WTC11 (cell line): Measurements from ENCODE around the gene ATP13A2. TPM values are rescaled to one million over a fixed set of nuclear protein-coding genes. Genes with fewer than 3 reads are reported as not detected.
"Not testable (repeated sequence)": the region's sequence is repeated elsewhere in the genome, so short reads cannot be mapped to it uniquely, and the experiment has no call there.

Source experiments
- ATAC-seq: fragments of 200-7000 bp; cut with Tn5 transposase; 2 replicates; pipeline ENCODE4 v1.10.0; 2021; ENCODE audit warnings: mild to moderate bottlenecking, moderate library complexity
- CTCF ChIA-PET: fragments of 300-600 bp; sonication (Branson Sonifier 250); formaldehyde crosslinking; loops from one replicate; lab custom pipeline; 2021; ENCODE audit warnings: antibody characterized with exemption; lab: Charles Lee
- POLR2A ChIA-PET: fragments of 350-600 bp; sonication (Branson Sonifier 250); formaldehyde crosslinking; loops from one replicate; lab custom pipeline; 2021; ENCODE audit warnings: antibody characterized with exemption; lab: Charles Lee
- DNase-seq: peaks from one replicate; pipeline ENCODE4 v3.0.0; 2021; ENCODE audit warnings: low spot score
- H3K27ac Mint-ChIP-seq: 2 replicates; pipeline ENCODE4 v1.8.0; 2021; ENCODE audit warnings: mixed read lengths
- H3K27me3 Mint-ChIP-seq: 2 replicates; pipeline ENCODE4 v1.8.0; 2021; ENCODE audit warnings: low read depth, mild to moderate bottlenecking, moderate library complexity, mixed read lengths
- H3K36me3 Mint-ChIP-seq: 2 replicates; pipeline ENCODE4 v1.8.0; 2021; ENCODE audit warnings: mixed read lengths
- H3K4me1 Mint-ChIP-seq: 2 replicates; pipeline ENCODE4 v1.8.0; 2022; ENCODE audit warnings: mixed read lengths
- H3K4me3 Mint-ChIP-seq: 2 replicates; pipeline ENCODE4 v1.8.0; 2021; ENCODE audit warnings: mild to moderate bottlenecking, moderate library complexity, mixed read lengths
- H3K9me3 Mint-ChIP-seq: 2 replicates; pipeline ENCODE4 v1.8.0; 2021; ENCODE audit warnings: mixed read lengths
- AFF4 ChIP-seq: sonication (generic); formaldehyde crosslinking; IDR thresholded peaks from 2 replicates; pipeline ENCODE4 v1.8.1; 2023; ENCODE audit warnings: mild to moderate bottlenecking, missing genetic modification reagents, borderline replicate concordance
- ATF3 ChIP-seq: sonication (generic); formaldehyde crosslinking; conservative IDR thresholded peaks from 2 replicates; pipeline ENCODE4 v1.8.1; 2022; ENCODE audit warnings: mild to moderate bottlenecking, missing genetic modification reagents
- EMX1 ChIP-seq: fragments of 250-450 bp; sonication (Bioruptor Pico); IDR thresholded peaks from 2 replicates; pipeline ENCODE4 v1.8.0; 2021; ENCODE audit warnings: mild to moderate bottlenecking
- ESRRA ChIP-seq: sonication (generic); formaldehyde crosslinking; IDR thresholded peaks from 2 replicates; pipeline ENCODE4 v1.8.1; 2022; ENCODE audit warnings: mild to moderate bottlenecking, missing genetic modification reagents, borderline replicate concordance
- FOXJ3 ChIP-seq: sonication (generic); formaldehyde crosslinking; IDR thresholded peaks from 2 replicates; pipeline ENCODE4 v1.9.0; 2021; ENCODE audit warnings: missing genetic modification reagents, mild to moderate bottlenecking, borderline replicate concordance
- IRF1 ChIP-seq: sonication (generic); formaldehyde crosslinking; IDR thresholded peaks from 2 replicates; pipeline ENCODE4 v1.8.0; 2023; ENCODE audit warnings: missing genetic modification reagents
- MAX ChIP-seq: sonication (generic); formaldehyde crosslinking; IDR thresholded peaks from 2 replicates; pipeline ENCODE4 v1.8.0; 2022; ENCODE audit warnings: mild to moderate bottlenecking, missing genetic modification reagents
- MLX ChIP-seq: sonication (generic); formaldehyde crosslinking; IDR thresholded peaks from 2 replicates; pipeline ENCODE4 v1.8.1; 2023; ENCODE audit warnings: mild to moderate bottlenecking, missing genetic modification reagents, moderate library complexity
- OVOL2 ChIP-seq: fragments of 250-450 bp; sonication (Bioruptor Pico); IDR thresholded peaks from 2 replicates; pipeline ENCODE4 v1.9.0; 2021; ENCODE audit warnings: mild to moderate bottlenecking, borderline replicate concordance
- RELA ChIP-seq: sonication (generic); formaldehyde crosslinking; IDR thresholded peaks from 2 replicates; pipeline ENCODE4 v1.8.1; 2022; ENCODE audit warnings: missing genetic modification reagents, mild to moderate bottlenecking, borderline replicate concordance
- SMAD3 ChIP-seq: sonication (generic); formaldehyde crosslinking; IDR thresholded peaks from 2 replicates; pipeline ENCODE4 v1.8.0; 2022; ENCODE audit warnings: missing genetic modification reagents, mild to moderate bottlenecking, borderline replicate concordance
- TCF7 ChIP-seq: sonication (generic); formaldehyde crosslinking; IDR thresholded peaks from 2 replicates; pipeline ENCODE4 v1.8.0; 2022; ENCODE audit warnings: mild to moderate bottlenecking, low read depth, missing genetic modification reagents, moderate library complexity
- USF1 ChIP-seq: sonication (generic); formaldehyde crosslinking; IDR thresholded peaks from 2 replicates; pipeline ENCODE4 v1.8.0; 2022; ENCODE audit warnings: mild to moderate bottlenecking, missing genetic modification reagents
- ZBTB21 ChIP-seq: sonication (generic); formaldehyde crosslinking; IDR thresholded peaks from 2 replicates; pipeline ENCODE4 v1.8.1; 2023; ENCODE audit warnings: mild to moderate bottlenecking, missing genetic modification reagents, borderline replicate concordance
- ZBTB43 ChIP-seq: sonication (generic); formaldehyde crosslinking; IDR thresholded peaks from 2 replicates; pipeline ENCODE4 v1.8.1; 2023; ENCODE audit warnings: mild to moderate bottlenecking, missing genetic modification reagents
- ZNF219 ChIP-seq: sonication (generic); formaldehyde crosslinking; IDR thresholded peaks from 2 replicates; pipeline ENCODE4 v1.8.0; 2023; ENCODE audit warnings: missing genetic modification reagents, mild to moderate bottlenecking, borderline replicate concordance
- ZNF317 ChIP-seq: sonication (generic); formaldehyde crosslinking; IDR thresholded peaks from 2 replicates; pipeline ENCODE4 v1.8.1; 2023; ENCODE audit warnings: low read depth, mild to moderate bottlenecking, moderate library complexity, missing genetic modification reagents, borderline replicate concordance
- ZNF423 ChIP-seq: fragments of 250-450 bp; sonication (Bioruptor Pico); IDR thresholded peaks from 2 replicates; pipeline ENCODE4 v2.1.2; 2022; ENCODE audit warnings: mild to moderate bottlenecking, moderate library complexity
- ZSCAN18 ChIP-seq: fragments of 250-450 bp; sonication (Bioruptor Pico); IDR thresholded peaks from 2 replicates; pipeline ENCODE4 v2.1.2; 2022; ENCODE audit warnings: mild to moderate bottlenecking, moderate library complexity
- total RNA-seq: library from RNA; stranded (reverse); gene quantifications from 3 replicates; pipeline ENCODE4 v1.2.3, GENCODE V29; 2021

ATP13A2 gene
- total RNA-seq, 1 experiment from 2014 or later, result 95.9 TPM

- TF ChIP-seq ZNF423 (CRISPR knock-in tag) (no peak), TCF7 (CRISPR knock-in tag) (no peak), EMX1 (CRISPR knock-in tag) (no peak), USF1 (CRISPR knock-in tag) (no peak), ZNF317 (CRISPR knock-in tag) (no peak), ZBTB21 (no peak), SMAD3 (CRISPR knock-in tag) (no peak), RELA (CRISPR knock-in tag) (no peak), ZNF219 (CRISPR knock-in tag) (no peak), ATF3 (CRISPR knock-in tag) (no peak), FOXJ3 (CRISPR knock-in tag) (no peak), ZBTB43 (CRISPR knock-in tag) (no peak), ESRRA (CRISPR knock-in tag) (no peak), MAX (no peak), MLX (no peak), OVOL2 (CRISPR knock-in tag) (no peak), IRF1 (CRISPR knock-in tag) (no peak), ZSCAN18 (no peak), AFF4 (CRISPR knock-in tag) (no peak)
- DNase-seq (no peak), ATAC-seq (no peak)
- no peak overlapping the region for H3K27ac Mint-ChIP-seq
- no peaks in the 10 kb centered on the region for H3K27me3 Mint-ChIP-seq
- no peaks in the 10 kb centered on the region for H3K4me1 Mint-ChIP-seq
- no peak overlapping the region for H3K4me3 Mint-ChIP-seq
- ChIA-PET POLR2A (no interaction called here), CTCF (interaction anchor here (1.0 kb wide), 1 partner anchor 323 kb away, joined by 3 read pairs; no protein-coding TSS in a partner anchor)
- H3K9me3 Mint-ChIP-seq, result no peaks in the 10 kb centered on the region
- peaks cover 29% of the 10 kb centered on the region for H3K36me3 Mint-ChIP-seq
Measured at GRCh38 chr1:16944038-16944437, 67.7 kb downstream of the ATP13A2 start.

GRCh38 chr1:16939386-16940180, 72.1 kb downstream of the ATP13A2 start:
- Mint-ChIP-seq H3K36me3 (peaks cover 40% of the 10 kb centered on the region), H3K4me1 (peaks cover 10% of the 10 kb centered on the region)
- ChIA-PET CTCF (interaction anchor here (0.8 to 2.6 kb wide), 10 partner anchors 8 to 319 kb away, joined by 3 to 11 read pairs (median 4); no protein-coding TSS in a partner anchor), POLR2A (interaction anchor here (0.6 kb wide), 1 partner anchor 24 kb away, joined by 3 read pairs; no protein-coding TSS in a partner anchor)
- not testable (repeated sequence) for H3K9me3 Mint-ChIP-seq, H3K27me3 Mint-ChIP-seq, H3K4me3 Mint-ChIP-seq, H3K27ac Mint-ChIP-seq
- ATAC-seq, result peak; percentile 93
- DNase-seq, result peak; percentile 58
